Fibroblast of lung (primary cell): ENCODE results near the gene DNAJC17.

Experiments used
- EZH2 ChIP-seq: IDR thresholded peaks from 2 replicates; pipeline ENCODE4 v1.5.1; 2012; ENCODE audit warnings: low read length, control low read depth, mild to moderate bottlenecking; ENCODE audit errors: missing control alignments
- TF ChIP-seq, protein P1 (sequence below), 2 donors: IDR thresholded peaks in 1 of 2; conservative IDR thresholded peaks in 1 of 2; 1 replicate in 1 of 2; 2 replicates in 1 of 2; pipeline ENCODE4 v1.5.1; 2011 to 2012; ENCODE audit warnings: low read length in 2 of 2, control low read depth in 1 of 2, inconsistent platforms in 1 of 2, low read depth in 1 of 2, mild to moderate bottlenecking in 1 of 2

DNA sequence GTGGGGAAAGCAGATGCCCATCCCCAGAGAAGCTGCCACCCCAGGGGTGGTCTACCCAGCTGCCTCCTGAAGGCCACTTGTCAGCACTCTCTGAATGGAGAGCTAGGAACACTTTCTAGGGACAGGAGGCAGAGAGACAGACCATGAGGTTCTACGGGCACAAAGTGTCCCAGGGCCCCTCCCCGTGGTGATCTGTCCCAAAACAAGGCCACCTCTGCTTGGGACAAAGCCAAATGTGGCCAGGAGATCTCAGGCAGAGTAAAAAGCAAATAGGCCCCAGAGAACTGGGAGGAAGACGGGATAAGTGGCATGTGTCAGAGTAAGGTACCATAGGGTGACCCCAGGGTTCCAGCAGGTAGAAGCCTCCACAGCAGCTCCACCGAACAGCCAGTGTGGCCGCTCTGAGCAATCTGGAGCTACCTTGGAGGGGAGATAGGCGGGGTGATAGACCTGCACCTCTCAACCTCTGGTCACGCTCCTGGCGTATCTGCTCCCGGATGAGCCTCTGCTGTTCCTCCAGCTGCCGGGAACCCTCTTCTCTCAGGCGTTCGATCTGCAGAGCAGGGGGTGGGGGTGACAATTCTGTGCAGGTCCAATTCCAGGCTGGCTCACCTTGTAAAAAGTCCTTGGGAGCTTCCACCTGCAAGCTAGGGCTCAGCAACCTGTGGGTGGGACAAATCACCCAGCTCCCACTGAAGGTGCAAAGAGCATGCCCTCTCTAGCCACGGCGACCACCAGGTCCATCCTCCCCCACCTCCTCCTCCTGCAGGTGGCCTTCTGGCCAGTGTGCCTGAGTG, 31.3 kb downstream of the DNAJC17 start:
- TF ChIP-seq EZH2, result no peak
- TF ChIP-seq, protein P1, sequence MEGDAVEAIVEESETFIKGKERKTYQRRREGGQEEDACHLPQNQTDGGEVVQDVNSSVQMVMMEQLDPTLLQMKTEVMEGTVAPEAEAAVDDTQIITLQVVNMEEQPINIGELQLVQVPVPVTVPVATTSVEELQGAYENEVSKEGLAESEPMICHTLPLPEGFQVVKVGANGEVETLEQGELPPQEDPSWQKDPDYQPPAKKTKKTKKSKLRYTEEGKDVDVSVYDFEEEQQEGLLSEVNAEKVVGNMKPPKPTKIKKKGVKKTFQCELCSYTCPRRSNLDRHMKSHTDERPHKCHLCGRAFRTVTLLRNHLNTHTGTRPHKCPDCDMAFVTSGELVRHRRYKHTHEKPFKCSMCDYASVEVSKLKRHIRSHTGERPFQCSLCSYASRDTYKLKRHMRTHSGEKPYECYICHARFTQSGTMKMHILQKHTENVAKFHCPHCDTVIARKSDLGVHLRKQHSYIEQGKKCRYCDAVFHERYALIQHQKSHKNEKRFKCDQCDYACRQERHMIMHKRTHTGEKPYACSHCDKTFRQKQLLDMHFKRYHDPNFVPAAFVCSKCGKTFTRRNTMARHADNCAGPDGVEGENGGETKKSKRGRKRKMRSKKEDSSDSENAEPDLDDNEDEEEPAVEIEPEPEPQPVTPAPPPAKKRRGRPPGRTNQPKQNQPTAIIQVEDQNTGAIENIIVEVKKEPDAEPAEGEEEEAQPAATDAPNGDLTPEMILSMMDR (conservative IDR thresholded peaks at IDR 0.05 in 1 of 2, IDR thresholded peaks at IDR 0.05 in 1 of 2; ENCODE audit: low read depth in 1 of 2, low read length in 2 of 2), result no peak
